ENCODE measurements around the gene ROCK2. TPM values are rescaled to one million over a fixed set of nuclear protein-coding genes. Genes with fewer than 3 reads are reported as not detected.

Gene ROCK2
- total and polyA plus RNA-seq, 2 donors (not counting 1 experiment from before 2014, with no cell fraction given): 32.0 to 58.1 TPM

DNA sequence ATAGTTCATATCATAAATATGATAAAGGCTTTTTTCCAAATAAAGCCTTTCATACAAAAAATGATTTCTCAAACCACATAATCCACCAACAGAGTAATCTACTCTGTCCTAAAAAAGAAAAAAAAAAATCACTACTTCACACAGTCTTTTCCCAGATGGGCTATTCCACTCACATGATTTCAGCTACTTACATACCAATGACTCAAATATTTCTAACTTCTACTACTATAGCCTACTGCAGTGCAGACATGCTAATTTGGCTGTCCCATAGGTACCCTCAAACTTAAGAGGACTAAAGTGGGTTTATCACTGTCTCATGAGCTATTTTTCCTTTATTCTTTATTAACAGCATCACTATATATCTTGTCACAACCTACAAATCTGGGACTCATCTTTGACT, 131.8 kb downstream of the ROCK2 start:
- no peak overlapping the region for H3K9ac ChIP-seq (ENCODE audit: insufficient read depth, low read length)
- no peaks in the 10 kb centered on the region for H3K4me1 ChIP-seq (ENCODE audit: control insufficient read depth, extremely low read depth, insufficient read depth, low read length)
- DNase-seq (ENCODE audit: low read depth in 2 of 2): peak in 1 of 2 donors; percentile 53
- H3K4me2 ChIP-seq (ENCODE audit: extremely low read depth, insufficient read depth, low read length): no peak overlapping the region
- TF ChIP-seq EZH2 (IDR thresholded peaks at IDR 0.05; ENCODE audit: low read length, missing control alignments): no peak
- TF ChIP-seq, protein P1, sequence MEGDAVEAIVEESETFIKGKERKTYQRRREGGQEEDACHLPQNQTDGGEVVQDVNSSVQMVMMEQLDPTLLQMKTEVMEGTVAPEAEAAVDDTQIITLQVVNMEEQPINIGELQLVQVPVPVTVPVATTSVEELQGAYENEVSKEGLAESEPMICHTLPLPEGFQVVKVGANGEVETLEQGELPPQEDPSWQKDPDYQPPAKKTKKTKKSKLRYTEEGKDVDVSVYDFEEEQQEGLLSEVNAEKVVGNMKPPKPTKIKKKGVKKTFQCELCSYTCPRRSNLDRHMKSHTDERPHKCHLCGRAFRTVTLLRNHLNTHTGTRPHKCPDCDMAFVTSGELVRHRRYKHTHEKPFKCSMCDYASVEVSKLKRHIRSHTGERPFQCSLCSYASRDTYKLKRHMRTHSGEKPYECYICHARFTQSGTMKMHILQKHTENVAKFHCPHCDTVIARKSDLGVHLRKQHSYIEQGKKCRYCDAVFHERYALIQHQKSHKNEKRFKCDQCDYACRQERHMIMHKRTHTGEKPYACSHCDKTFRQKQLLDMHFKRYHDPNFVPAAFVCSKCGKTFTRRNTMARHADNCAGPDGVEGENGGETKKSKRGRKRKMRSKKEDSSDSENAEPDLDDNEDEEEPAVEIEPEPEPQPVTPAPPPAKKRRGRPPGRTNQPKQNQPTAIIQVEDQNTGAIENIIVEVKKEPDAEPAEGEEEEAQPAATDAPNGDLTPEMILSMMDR (conservative IDR thresholded peaks at IDR 0.05 in 1 of 2, IDR thresholded peaks at IDR 0.05 in 1 of 2; ENCODE audit: low read depth in 1 of 2, low read length in 2 of 2): no peak
- H3K27me3 ChIP-seq (ENCODE audit: control insufficient read depth, insufficient read depth, low read length): no peaks in the 10 kb centered on the region
- no peak overlapping the region for H2AFZ ChIP-seq (ENCODE audit: low read length)
- no peaks in the 10 kb centered on the region for H4K20me1 ChIP-seq (ENCODE audit: control insufficient read depth, extremely low read depth, insufficient read depth, low read length)
- peaks cover 4% of the 10 kb centered on the region for H3K36me3 ChIP-seq (ENCODE audit: control insufficient read depth, insufficient read depth, low read length)
- no peaks in the 10 kb centered on the region for H3K79me2 ChIP-seq (ENCODE audit: control insufficient read depth, insufficient read depth, low read length)
- no peaks in the 10 kb centered on the region for H3K9me3 ChIP-seq (ENCODE audit: control insufficient read depth, insufficient read depth, low read depth, low read length)
- H3K4me3 ChIP-seq (replicated peaks in 1 of 4; ENCODE audit: control extremely low read depth in 1 of 4, insufficient read depth in 1 of 4, low read depth in 3 of 4, low read length in 4 of 4): no peak overlapping the region
- H3K27ac ChIP-seq (ENCODE audit: insufficient read depth, low read length): no peak overlapping the region

DNA sequence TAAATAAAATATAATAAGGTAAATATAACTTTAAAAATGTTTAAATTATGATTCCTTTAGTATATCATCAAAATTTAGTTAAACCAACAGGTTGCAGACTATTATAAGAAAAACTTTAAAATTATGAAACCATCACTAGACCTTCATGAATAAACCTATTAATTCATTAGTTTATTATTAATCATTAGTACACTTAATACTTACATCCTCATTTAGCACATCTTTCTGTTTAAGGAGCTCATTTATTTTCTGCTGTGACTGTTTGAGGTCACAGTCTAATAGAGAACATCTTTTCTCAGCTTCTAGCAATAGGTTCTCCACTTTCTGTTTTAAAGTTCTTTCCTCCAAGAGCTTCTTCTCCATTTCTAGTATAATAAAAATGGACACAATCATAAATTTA, 136.4 kb downstream of the ROCK2 start:
- TF ChIP-seq, protein P1 (conservative IDR thresholded peaks at IDR 0.05 in 1 of 2, IDR thresholded peaks at IDR 0.05 in 1 of 2; ENCODE audit: low read depth in 1 of 2, low read length in 2 of 2): no peak
- TF ChIP-seq EZH2 (IDR thresholded peaks at IDR 0.05; ENCODE audit: low read length, missing control alignments): no peak
- H3K36me3 ChIP-seq (ENCODE audit: control insufficient read depth, insufficient read depth, low read length): peaks cover 2% of the 10 kb centered on the region

GRCh38 chr2:11203480-11203879, 141.0 kb downstream of the ROCK2 start:
- Histone ChIP-seq H3K4me1 (ENCODE audit: control insufficient read depth, extremely low read depth, insufficient read depth, low read length) (peaks cover 6% of the 10 kb centered on the region), H3K27me3 (ENCODE audit: control insufficient read depth, insufficient read depth, low read length) (no peaks in the 10 kb centered on the region), H3K4me3 (replicated peaks in 1 of 4; ENCODE audit: control extremely low read depth in 1 of 4, insufficient read depth in 1 of 4, low read depth in 3 of 4, low read length in 4 of 4) (no peak overlapping the region), H3K4me2 (ENCODE audit: extremely low read depth, insufficient read depth, low read length) (no peak overlapping the region), H3K9ac (ENCODE audit: insufficient read depth, low read length) (no peak overlapping the region), H2AFZ (ENCODE audit: low read length) (no peak overlapping the region), H3K27ac (ENCODE audit: insufficient read depth, low read length) (no peak overlapping the region), H3K79me2 (ENCODE audit: control insufficient read depth, insufficient read depth, low read length) (no peaks in the 10 kb centered on the region), H3K36me3 (ENCODE audit: control insufficient read depth, insufficient read depth, low read length) (no peaks in the 10 kb centered on the region), H4K20me1 (ENCODE audit: control insufficient read depth, extremely low read depth, insufficient read depth, low read length) (no peaks in the 10 kb centered on the region), H3K9me3 (ENCODE audit: control insufficient read depth, insufficient read depth, low read depth, low read length) (no peaks in the 10 kb centered on the region)
- no peak for TF ChIP-seq EZH2 (IDR thresholded peaks at IDR 0.05; ENCODE audit: low read length, missing control alignments)
- TF ChIP-seq, protein P1 (conservative IDR thresholded peaks at IDR 0.05 in 1 of 2, IDR thresholded peaks at IDR 0.05 in 1 of 2; ENCODE audit: low read depth in 1 of 2, low read length in 2 of 2): no peak
- DNase-seq (ENCODE audit: low read depth in 2 of 2): peak; percentile 46 to 65

More for the DNA sequence above, 136.4 kb downstream of the ROCK2 start:
- no peaks in the 10 kb centered on the region for H3K27me3 ChIP-seq (ENCODE audit: control insufficient read depth, insufficient read depth, low read length)
- DNase-seq (ENCODE audit: low read depth in 2 of 2): no peak
- no peaks in the 10 kb centered on the region for H3K79me2 ChIP-seq (ENCODE audit: control insufficient read depth, insufficient read depth, low read length)
- no peak overlapping the region for H3K27ac ChIP-seq (ENCODE audit: insufficient read depth, low read length)
- H3K9ac ChIP-seq (ENCODE audit: insufficient read depth, low read length): no peak overlapping the region
- no peaks in the 10 kb centered on the region for H3K9me3 ChIP-seq (ENCODE audit: control insufficient read depth, insufficient read depth, low read depth, low read length)
- peaks cover 6% of the 10 kb centered on the region for H3K4me1 ChIP-seq (ENCODE audit: control insufficient read depth, extremely low read depth, insufficient read depth, low read length)
- no peak overlapping the region for H3K4me3 ChIP-seq (replicated peaks in 1 of 4; ENCODE audit: control extremely low read depth in 1 of 4, insufficient read depth in 1 of 4, low read depth in 3 of 4, low read length in 4 of 4)
- H2AFZ ChIP-seq (ENCODE audit: low read length): no peak overlapping the region
- H3K4me2 ChIP-seq (ENCODE audit: extremely low read depth, insufficient read depth, low read length): no peak overlapping the region
- H4K20me1 ChIP-seq (ENCODE audit: control insufficient read depth, extremely low read depth, insufficient read depth, low read length): no peaks in the 10 kb centered on the region
